ENCODE results near the gene NUP62CL. TPM values are rescaled to one million over a fixed set of nuclear protein-coding genes. Genes with fewer than 3 reads are reported as not detected.
A peak's percentile ranks its signal among the peaks of the same experiment; 100 is the strongest.

The NUP62CL gene
- total RNA-seq, 1 experiment from 2014 or later: 2.9 TPM

GRCh38 chrX:107119283-107119682 lies 87.0 kb downstream of the NUP62CL start:
- TF ChIP-seq CTCF (conservative IDR thresholded peaks at IDR 0.05; ENCODE audit: low read depth, low read length) (no peak), EZH2 (IDR thresholded peaks at IDR 0.05; ENCODE audit: borderline replicate concordance, low read depth, low read length, poor library complexity, severe bottlenecking) (no peak)
- H3K9me3 ChIP-seq (ENCODE audit: low read depth, low read length, poor library complexity, severe bottlenecking): no peaks in the 10 kb centered on the region
- H3K27me3 ChIP-seq (replicated peaks; ENCODE audit: insufficient read depth, low read depth, low read length, poor library complexity): no peaks in the 10 kb centered on the region
- DNase-seq (ENCODE audit: low spot score): no peak
- no TSS peak for BruUV-seq (replicated peaks)
- ChIA-PET POLR2A (ENCODE audit: low non-redundant PET) (interaction anchor here (0.6 kb wide), 1 partner anchor 206 kb away, joined by 15 read pairs; no protein-coding TSS in a partner anchor), CTCF (no interaction called here)
- intact Hi-C loops (cut with micrococcal nuclease; ENCODE audit: unreplicated experiment): no loop called here
- no peak overlapping the region for H3K4me3 ChIP-seq (ENCODE audit: low read depth, low read length, poor library complexity, severe bottlenecking)
- H3K36me3 ChIP-seq (ENCODE audit: insufficient read depth, low read length, poor library complexity, severe bottlenecking): peaks cover 18% of the 10 kb centered on the region
- H3K4me1 ChIP-seq (ENCODE audit: insufficient read depth, low read length, poor library complexity, severe bottlenecking): no peaks in the 10 kb centered on the region
- H3K27ac ChIP-seq (ENCODE audit: low read depth, low read length, poor library complexity, severe bottlenecking): no peak overlapping the region

GRCh38 chrX:107118322-107119147 lies 87.7 kb downstream of the NUP62CL start, which contains the start of gene RBM41:
Gene RBM41 (minus strand): TSS chrX:107118822. CDS start chrX:107118773, 49 bp downstream.
- TSS peak; percentile 44 for BruUV-seq (replicated peaks)
- TF ChIP-seq CTCF (conservative IDR thresholded peaks at IDR 0.05; ENCODE audit: low read depth, low read length): no peak
- TF ChIP-seq EZH2 (IDR thresholded peaks at IDR 0.05; ENCODE audit: borderline replicate concordance, low read depth, low read length, poor library complexity, severe bottlenecking): no peak
- Histone ChIP-seq H3K36me3 (ENCODE audit: insufficient read depth, low read length, poor library complexity, severe bottlenecking) (peaks cover 24% of the 10 kb centered on the region), H3K9me3 (ENCODE audit: low read depth, low read length, poor library complexity, severe bottlenecking) (no peaks in the 10 kb centered on the region), H3K27ac (ENCODE audit: low read depth, low read length, poor library complexity, severe bottlenecking) (peak within 1 kb of the TSS; percentile 80), H3K4me3 (ENCODE audit: low read depth, low read length, poor library complexity, severe bottlenecking) (peak within 1 kb of the TSS; percentile 70), H3K27me3 (replicated peaks; ENCODE audit: insufficient read depth, low read depth, low read length, poor library complexity) (no peaks in the 10 kb centered on the region), H3K4me1 (ENCODE audit: insufficient read depth, low read length, poor library complexity, severe bottlenecking) (no peaks in the 10 kb centered on the region)
- peak; percentile 84 for DNase-seq (ENCODE audit: low spot score)
- intact Hi-C loops (cut with micrococcal nuclease; ENCODE audit: unreplicated experiment): no loop called here
- ChIA-PET POLR2A (ENCODE audit: low non-redundant PET) (interaction anchor here (0.6 kb wide), 1 partner anchor 205 kb away, joined by 15 read pairs; no protein-coding TSS in a partner anchor), CTCF (no interaction called here)

- H3K4me1 ChIP-seq (ENCODE audit: insufficient read depth, low read length, poor library complexity, severe bottlenecking): no peaks in the 10 kb centered on the region
- ChIA-PET POLR2A (ENCODE audit: low non-redundant PET) (no interaction called here), CTCF (no interaction called here)
- H3K4me3 ChIP-seq (ENCODE audit: low read depth, low read length, poor library complexity, severe bottlenecking): peak overlapping the region; percentile 70
- BruUV-seq (replicated peaks): no TSS peak
- DNase-seq (ENCODE audit: low spot score): peak; percentile 10
- TF ChIP-seq EZH2 (IDR thresholded peaks at IDR 0.05; ENCODE audit: borderline replicate concordance, low read depth, low read length, poor library complexity, severe bottlenecking) (no peak), CTCF (conservative IDR thresholded peaks at IDR 0.05; ENCODE audit: low read depth, low read length) (no peak)
- peaks cover 24% of the 10 kb centered on the region for H3K36me3 ChIP-seq (ENCODE audit: insufficient read depth, low read length, poor library complexity, severe bottlenecking)
- H3K9me3 ChIP-seq (ENCODE audit: low read depth, low read length, poor library complexity, severe bottlenecking): no peaks in the 10 kb centered on the region
- no peaks in the 10 kb centered on the region for H3K27me3 ChIP-seq (replicated peaks; ENCODE audit: insufficient read depth, low read depth, low read length, poor library complexity)
- peak overlapping the region; percentile 80 for H3K27ac ChIP-seq (ENCODE audit: low read depth, low read length, poor library complexity, severe bottlenecking)
- intact Hi-C loops (cut with micrococcal nuclease; ENCODE audit: unreplicated experiment): no loop called here
Measured at GRCh38 chrX:107117993-107118321, 88.3 kb downstream of the NUP62CL start.
